Esophagus squamous epithelium (tissue), 5 donors: ENCODE measurements around the gene GRP. TPM values are rescaled to one million over a fixed set of nuclear protein-coding genes. Genes with fewer than 3 reads are reported as not detected.

Experiments
- DNase-seq: peaks from one replicate; lab custom pipeline; 2025; lab: John Stamatoyannopoulos, UW
- H3K27ac ChIP-seq, 4 donors: fragments of 200-600 bp; sonication (generic); one replicate each; pipeline ENCODE4 v1.5.1; 2016 to 2019; ENCODE audit warnings: mild to moderate bottlenecking in 1 of 4
- H3K27me3 ChIP-seq, 4 donors: fragments of 200-600 bp; sonication (generic); 1 replicate in 3 of 4; 2 replicates in 1 of 4; pipeline versions ENCODE4 v1.5.1 to v1.6.0; 2017 to 2021; ENCODE audit warnings: antibody characterized with exemption in 1 of 4
- H3K36me3 ChIP-seq, 3 donors: fragments of 200-600 bp; sonication (generic); one replicate each; pipeline ENCODE4 v1.5.1; 2016 to 2019
- H3K4me1 ChIP-seq, 3 donors: fragments of 200-600 bp; sonication (generic); one replicate each; pipeline ENCODE4 v1.5.1; 2017 to 2019
- H3K4me3 ChIP-seq, 4 donors: fragments of 200-600 bp; sonication (generic); 1 replicate in 3 of 4; 2 replicates in 1 of 4; pipeline ENCODE4 v1.5.1; 2016 to 2019; ENCODE audit warnings: mild to moderate bottlenecking in 2 of 4, moderate library complexity in 1 of 4
- H3K9me3 ChIP-seq, 3 donors: fragments of 200-600 bp; sonication (generic); one replicate each; pipeline ENCODE4 v1.5.1; 2016 to 2019
- CTCF ChIP-seq, 6 experiments: fragments of 450-650 bp in 4 of 6; fragments of 200-600 bp in 2 of 6; sonication (generic) in 2 of 6; IDR thresholded peaks; one replicate each; pipeline ENCODE4 v1.5.1; 2016 to 2019; ENCODE audit warnings: antibody characterized with exemption in 6 of 6, mild to moderate bottlenecking in 4 of 6, moderate library complexity in 4 of 6
- POLR2A ChIP-seq, 4 donors: fragments of 450-650 bp; IDR thresholded peaks; one replicate each; pipeline ENCODE4 v1.6.1; 2017; ENCODE audit warnings: antibody characterized with exemption in 4 of 4, mild to moderate bottlenecking in 4 of 4, moderate library complexity in 3 of 4
- WGBS, 2 donors: methylation state at CpG; one replicate each; pipeline ENCODE4 v1.1.5; 2018; 5-methylcytosine and 5-hydroxymethylcytosine counted together
- intact Hi-C: fragments of 100-400 bp; cut with DNase I; formaldehyde crosslinking; loops from one replicate; pipeline ENCODE4 v1.15.0; 2022
- total RNA-seq, 4 donors: library from RNA; depleted of rRNA; stranded (reverse); fragments of >200 nt; gene quantifications; one replicate each; pipeline ENCODE4 v1.1.0, GENCODE V29; 2016
- donor health status: DM: yes; HTN: yes; CAD: no.

GRP gene
- total RNA-seq, 4 donors from 2014 or later = not detected

- Histone ChIP-seq H3K9me3 (no peaks in the 10 kb centered on the region), H3K4me1 (peaks cover 16 to 62% (median 21%) of the 10 kb centered on the region in 3 donors), H3K36me3 (no peaks in the 10 kb centered on the region), H3K27me3 (peaks cover under 1 to 65% (median 38%) of the 10 kb centered on the region in 4 donors), H3K27ac (no peak overlapping the region), H3K4me3 (no peak overlapping the region)
- WGBS, 2 donors = 13 to 19% methylated on average over 9 to 10 of the region's 10 CpGs
- TF ChIP-seq CTCF (IDR thresholded peaks at IDR 0.05) (no peak), POLR2A (IDR thresholded peaks at IDR 0.05) (no peak)
- intact Hi-C loops = no loop called here
- DNase-seq = no peak
Observed at GRCh38 chr18:59266886-59267502, 47.0 kb downstream of the GRP start.

GRCh38 chr18:59267503-59268126, 47.7 kb downstream of the GRP start:
- no peaks in the 10 kb centered on the region for H3K9me3 ChIP-seq
- no peak overlapping the region for H3K27ac ChIP-seq
- intact Hi-C loops = no loop called here
- no peak overlapping the region for H3K4me3 ChIP-seq
- DNase-seq = no peak
- WGBS, 2 donors = 0 to 8% methylated on average over 7 to 22 of the region's 41 CpGs
- peaks cover 0 to 72% (median 44%) of the 10 kb centered on the region in 4 donors for H3K27me3 ChIP-seq
- H3K4me1 ChIP-seq = peaks cover 22 to 69% (median 25%) of the 10 kb centered on the region in 3 donors
- TF ChIP-seq POLR2A (IDR thresholded peaks at IDR 0.05) (no peak), CTCF (IDR thresholded peaks at IDR 0.05) (no peak)
- no peaks in the 10 kb centered on the region for H3K36me3 ChIP-seq

- WGBS, 2 donors = 13 to 16% methylated on average over 19 to 26 of the region's 28 CpGs
- DNase-seq = no peak
- Histone ChIP-seq H3K36me3 (no peaks in the 10 kb centered on the region), H3K4me3 (peak overlapping the region in 1 of 4 donors; percentile 55), H3K9me3 (no peaks in the 10 kb centered on the region), H3K27me3 (peaks cover 0 to 78% (median 50%) of the 10 kb centered on the region in 4 donors), H3K27ac (no peak overlapping the region), H3K4me1 (peaks cover 27 to 75% (median 31%) of the 10 kb centered on the region in 3 donors)
- TF ChIP-seq POLR2A (IDR thresholded peaks at IDR 0.05) = no peak
- TF ChIP-seq CTCF (IDR thresholded peaks at IDR 0.05) = no peak
- intact Hi-C loops = no loop called here
Observed at GRCh38 chr18:59268127-59268720, 48.3 kb downstream of the GRP start.

- H3K9me3 ChIP-seq = no peaks in the 10 kb centered on the region
- H3K27me3 ChIP-seq = peaks cover 0 to 85% (median 55%) of the 10 kb centered on the region in 4 donors
- peak overlapping the region in 2 of 4 donors; percentile 27 to 55 for H3K4me3 ChIP-seq
- H3K36me3 ChIP-seq = no peaks in the 10 kb centered on the region
- TF ChIP-seq POLR2A (IDR thresholded peaks at IDR 0.05) (no peak), CTCF (IDR thresholded peaks at IDR 0.05) (peak in 2 of 6 experiments; percentile 3 to 35)
- no peak overlapping the region for H3K27ac ChIP-seq
- intact Hi-C loops = no loop called here
- 2 to 4% methylated on average over 7 to 11 of the region's 90 CpGs for WGBS, 2 donors
- DNase-seq = no peak
- H3K4me1 ChIP-seq = peaks cover 31 to 75% (median 38%) of the 10 kb centered on the region in 3 donors
Observed at GRCh38 chr18:59268721-59269562, 49.0 kb downstream of the GRP start.
